22Rv1 (cell line): Measurements from ENCODE around the gene PPP1R12B.

Experiments used
- ZFX ChIP-seq: fragments of 450-650 bp; IDR thresholded peaks from 2 replicates; pipeline ENCODE4 v1.6.1; 2017; ENCODE audit warnings: antibody characterized with exemption, borderline replicate concordance
- TF ChIP-seq, protein P1 (sequence below): fragments of 450-650 bp; IDR thresholded peaks from 2 replicates; pipeline ENCODE4 v1.5.1; 2017; ENCODE audit warnings: mild to moderate bottlenecking

DNA sequence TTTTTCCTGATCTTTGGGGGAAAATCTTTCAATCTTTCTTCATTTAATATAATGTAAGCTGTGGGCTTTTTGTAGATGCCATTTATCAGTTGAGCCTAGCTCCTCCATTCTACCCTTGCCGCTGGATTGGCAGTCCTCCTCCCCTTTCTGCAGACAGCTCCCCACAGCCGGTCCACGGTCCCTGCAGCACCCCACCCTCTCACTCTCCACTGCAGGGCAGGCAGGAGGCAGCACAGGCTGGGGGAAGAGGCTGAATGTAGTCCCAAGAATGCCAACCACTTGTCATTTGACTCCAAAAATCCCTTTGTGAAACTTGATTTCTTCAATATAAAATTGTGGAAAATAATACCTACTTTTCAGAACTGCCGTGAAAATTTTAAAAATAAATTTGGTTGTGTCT, 265.1 kb downstream of the PPP1R12B start:
- TF ChIP-seq, protein P1, sequence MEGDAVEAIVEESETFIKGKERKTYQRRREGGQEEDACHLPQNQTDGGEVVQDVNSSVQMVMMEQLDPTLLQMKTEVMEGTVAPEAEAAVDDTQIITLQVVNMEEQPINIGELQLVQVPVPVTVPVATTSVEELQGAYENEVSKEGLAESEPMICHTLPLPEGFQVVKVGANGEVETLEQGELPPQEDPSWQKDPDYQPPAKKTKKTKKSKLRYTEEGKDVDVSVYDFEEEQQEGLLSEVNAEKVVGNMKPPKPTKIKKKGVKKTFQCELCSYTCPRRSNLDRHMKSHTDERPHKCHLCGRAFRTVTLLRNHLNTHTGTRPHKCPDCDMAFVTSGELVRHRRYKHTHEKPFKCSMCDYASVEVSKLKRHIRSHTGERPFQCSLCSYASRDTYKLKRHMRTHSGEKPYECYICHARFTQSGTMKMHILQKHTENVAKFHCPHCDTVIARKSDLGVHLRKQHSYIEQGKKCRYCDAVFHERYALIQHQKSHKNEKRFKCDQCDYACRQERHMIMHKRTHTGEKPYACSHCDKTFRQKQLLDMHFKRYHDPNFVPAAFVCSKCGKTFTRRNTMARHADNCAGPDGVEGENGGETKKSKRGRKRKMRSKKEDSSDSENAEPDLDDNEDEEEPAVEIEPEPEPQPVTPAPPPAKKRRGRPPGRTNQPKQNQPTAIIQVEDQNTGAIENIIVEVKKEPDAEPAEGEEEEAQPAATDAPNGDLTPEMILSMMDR = no peak
- no peak for TF ChIP-seq ZFX
